Measurements from ENCODE around the gene TLCD4. TPM values are rescaled to one million over a fixed set of nuclear protein-coding genes. Genes with fewer than 3 reads are reported as not detected.

The TLCD4 gene
- total RNA-seq, 1 experiment from 2014 or later: not detected

DNA sequence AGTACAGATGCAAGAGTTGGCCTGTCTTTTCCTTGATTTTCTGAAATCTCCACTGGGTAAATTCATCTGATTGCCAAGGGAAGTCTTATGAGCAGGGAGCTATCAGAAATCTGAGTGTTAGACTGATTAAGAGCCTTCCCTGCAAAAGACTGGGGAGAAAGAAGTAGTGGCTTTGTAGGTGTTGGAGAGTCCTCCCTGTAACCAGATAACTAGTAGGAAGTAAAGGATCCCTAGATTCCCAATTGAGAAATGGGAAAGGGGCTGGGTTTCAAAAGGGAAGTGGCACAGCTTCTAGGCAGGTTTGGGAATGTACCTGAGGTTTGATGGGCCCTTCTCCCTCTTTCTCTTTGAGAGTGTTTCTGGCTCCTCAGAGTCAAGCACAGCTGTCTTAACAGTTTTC lies 2.1 kb downstream of the TLCD4 start:
- H4K20me1 ChIP-seq (ENCODE audit: insufficient read depth, low read depth, low read length): no peaks in the 10 kb centered on the region
- H2AFZ ChIP-seq (ENCODE audit: low read length): no peak overlapping the region
- no peaks in the 10 kb centered on the region for H3K9me3 ChIP-seq (ENCODE audit: low read length)
- no peak overlapping the region for H3K9ac ChIP-seq (ENCODE audit: low read length)
- H3K27me3 ChIP-seq (ENCODE audit: low read length): no peaks in the 10 kb centered on the region
- H3K4me1 ChIP-seq (ENCODE audit: low read length): no peaks in the 10 kb centered on the region; the same call in 1 of the 2 replicates
- no peaks in the 10 kb centered on the region for H3K79me2 ChIP-seq (ENCODE audit: low read length)
- H3K9me2 ChIP-seq (replicated peaks; ENCODE audit: insufficient read depth, low read length): no peaks in the 10 kb centered on the region
- H3K4me3 ChIP-seq (ENCODE audit: low read length): no peak overlapping the region
- H3K4me2 ChIP-seq (ENCODE audit: low read depth, low read length, poor library complexity, severe bottlenecking): no peak overlapping the region
- DNase-seq: no peak
- H3K27ac ChIP-seq (ENCODE audit: low read length): no peak overlapping the region
- H3K36me3 ChIP-seq (ENCODE audit: insufficient read depth, low read length): no peaks in the 10 kb centered on the region

DNA sequence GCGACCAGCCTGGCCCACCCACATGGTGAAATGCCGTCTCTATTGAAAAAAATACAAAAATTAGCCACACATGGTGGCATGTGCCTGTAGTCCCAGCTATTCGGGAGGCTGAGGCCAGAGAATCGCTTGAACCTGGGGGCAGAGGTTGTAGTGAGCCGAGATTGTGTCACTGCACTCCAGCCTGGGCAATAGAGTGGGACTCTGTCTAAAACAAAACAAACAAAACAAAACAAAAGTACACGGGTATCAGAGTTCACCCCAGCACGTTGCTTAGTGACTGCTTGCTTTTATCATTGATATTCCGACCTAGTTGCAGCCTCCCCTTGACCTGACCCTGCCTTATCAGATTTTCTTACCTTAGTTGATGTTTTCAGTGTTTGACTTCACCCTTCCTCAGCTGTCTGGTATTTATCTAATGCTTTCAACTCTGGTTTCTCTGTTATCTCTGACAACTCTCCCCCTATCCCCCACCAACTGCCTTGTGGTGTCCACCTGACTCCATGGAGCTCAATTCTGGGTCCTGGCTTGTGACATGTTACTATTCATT lies 5.1 kb downstream of the TLCD4 start:
- Histone ChIP-seq H3K79me2 (ENCODE audit: low read length) (no peaks in the 10 kb centered on the region), H3K9me3 (ENCODE audit: low read length) (no peaks in the 10 kb centered on the region), H3K36me3 (ENCODE audit: insufficient read depth, low read length) (no peaks in the 10 kb centered on the region), H3K27ac (ENCODE audit: low read length) (no peak overlapping the region), H3K9me2 (replicated peaks; ENCODE audit: insufficient read depth, low read length) (no peaks in the 10 kb centered on the region), H3K9ac (ENCODE audit: low read length) (no peak overlapping the region), H3K4me3 (ENCODE audit: low read length) (no peak overlapping the region), H3K4me2 (ENCODE audit: low read depth, low read length, poor library complexity, severe bottlenecking) (no peak overlapping the region), H3K27me3 (ENCODE audit: low read length) (no peaks in the 10 kb centered on the region), H2AFZ (ENCODE audit: low read length) (no peak overlapping the region), H3K4me1 (ENCODE audit: low read length) (no peaks in the 10 kb centered on the region), H4K20me1 (ENCODE audit: insufficient read depth, low read depth, low read length) (no peaks in the 10 kb centered on the region)
- DNase-seq: no peak

GRCh38 chr1:95124342-95124741 lies 7.2 kb downstream of the TLCD4 start:
- no peaks in the 10 kb centered on the region for H3K27me3 ChIP-seq (ENCODE audit: low read length)
- H2AFZ ChIP-seq (ENCODE audit: low read length): no peak overlapping the region
- no peaks in the 10 kb centered on the region for H3K9me3 ChIP-seq (ENCODE audit: low read length)
- H4K20me1 ChIP-seq (ENCODE audit: insufficient read depth, low read depth, low read length): no peaks in the 10 kb centered on the region
- H3K9me2 ChIP-seq (replicated peaks; ENCODE audit: insufficient read depth, low read length): no peaks in the 10 kb centered on the region
- no peak for DNase-seq
- H3K4me2 ChIP-seq (ENCODE audit: low read depth, low read length, poor library complexity, severe bottlenecking): no peak overlapping the region
- no peaks in the 10 kb centered on the region for H3K36me3 ChIP-seq (ENCODE audit: insufficient read depth, low read length)
- no peaks in the 10 kb centered on the region for H3K79me2 ChIP-seq (ENCODE audit: low read length)
- H3K27ac ChIP-seq (ENCODE audit: low read length): no peak overlapping the region
- H3K9ac ChIP-seq (ENCODE audit: low read length): no peak overlapping the region
- no peaks in the 10 kb centered on the region for H3K4me1 ChIP-seq (ENCODE audit: low read length)
- H3K4me3 ChIP-seq (ENCODE audit: low read length): no peak overlapping the region

DNA sequence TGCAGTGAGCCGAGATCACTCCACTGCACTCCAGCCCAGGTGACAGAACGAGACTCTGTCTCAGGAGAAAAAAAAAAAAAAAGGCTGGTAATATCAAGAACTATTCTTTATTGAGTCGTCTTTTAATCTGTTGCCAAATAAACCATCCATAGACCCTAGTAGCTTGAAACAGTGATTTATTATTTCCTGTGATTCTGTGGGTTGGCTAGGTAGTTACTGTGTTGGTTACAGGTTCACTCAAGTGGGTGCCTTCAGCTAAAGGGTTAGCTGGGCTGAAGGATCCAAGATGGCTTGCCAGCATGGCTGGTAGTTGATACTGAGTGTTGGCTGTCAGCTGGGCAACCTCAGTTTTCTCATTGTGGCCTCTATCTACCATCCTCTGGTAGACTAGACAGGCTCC lies 9.2 kb downstream of the TLCD4 start:
- H3K4me3 ChIP-seq (ENCODE audit: low read length): no peak overlapping the region
- DNase-seq: no peak
- no peaks in the 10 kb centered on the region for H3K4me1 ChIP-seq (ENCODE audit: low read length)
- H3K9me2 ChIP-seq (replicated peaks; ENCODE audit: insufficient read depth, low read length): no peaks in the 10 kb centered on the region
- H3K36me3 ChIP-seq (ENCODE audit: insufficient read depth, low read length): no peaks in the 10 kb centered on the region
- H3K27me3 ChIP-seq (ENCODE audit: low read length): no peaks in the 10 kb centered on the region
- H4K20me1 ChIP-seq (ENCODE audit: insufficient read depth, low read depth, low read length): no peaks in the 10 kb centered on the region
- H3K9me3 ChIP-seq (ENCODE audit: low read length): no peaks in the 10 kb centered on the region
- H2AFZ ChIP-seq (ENCODE audit: low read length): no peak overlapping the region
- H3K79me2 ChIP-seq (ENCODE audit: low read length): no peaks in the 10 kb centered on the region
- H3K9ac ChIP-seq (ENCODE audit: low read length): no peak overlapping the region
- no peak overlapping the region for H3K27ac ChIP-seq (ENCODE audit: low read length)
- no peak overlapping the region for H3K4me2 ChIP-seq (ENCODE audit: low read depth, low read length, poor library complexity, severe bottlenecking)

DNA sequence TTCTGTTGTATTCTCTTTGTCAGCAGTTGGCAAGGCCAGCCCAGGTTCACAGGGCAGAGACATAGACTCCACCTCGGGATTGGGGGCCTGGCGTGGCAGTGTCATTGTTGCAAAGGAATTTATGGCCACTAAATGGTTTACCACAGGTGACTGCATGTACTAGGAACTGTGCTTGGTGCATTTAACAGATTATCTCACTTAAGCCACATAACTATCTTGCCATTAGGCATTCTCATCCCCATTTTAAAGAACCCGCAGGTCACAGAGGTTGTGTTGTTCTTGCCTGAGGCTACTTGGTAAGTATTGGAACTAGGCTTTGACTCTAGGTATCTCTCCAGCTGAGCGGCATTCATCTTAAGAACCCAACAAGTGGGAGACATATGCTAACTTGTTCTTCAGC lies 9.7 kb downstream of the TLCD4 start:
- H4K20me1 ChIP-seq (ENCODE audit: insufficient read depth, low read depth, low read length): no peaks in the 10 kb centered on the region
- H3K79me2 ChIP-seq (ENCODE audit: low read length): no peaks in the 10 kb centered on the region
- no peaks in the 10 kb centered on the region for H3K9me3 ChIP-seq (ENCODE audit: low read length)
- H3K36me3 ChIP-seq (ENCODE audit: insufficient read depth, low read length): no peaks in the 10 kb centered on the region
- no peaks in the 10 kb centered on the region for H3K27me3 ChIP-seq (ENCODE audit: low read length)
- DNase-seq: no peak
- H2AFZ ChIP-seq (ENCODE audit: low read length): no peak overlapping the region
- H3K4me1 ChIP-seq (ENCODE audit: low read length): no peaks in the 10 kb centered on the region
- H3K4me3 ChIP-seq (ENCODE audit: low read length): no peak overlapping the region
- H3K27ac ChIP-seq (ENCODE audit: low read length): no peak overlapping the region
- H3K4me2 ChIP-seq (ENCODE audit: low read depth, low read length, poor library complexity, severe bottlenecking): no peak overlapping the region
- no peaks in the 10 kb centered on the region for H3K9me2 ChIP-seq (replicated peaks; ENCODE audit: insufficient read depth, low read length)
- H3K9ac ChIP-seq (ENCODE audit: low read length): no peak overlapping the region

GRCh38 chr1:95127380-95127779 lies 10.2 kb downstream of the TLCD4 start:
- Histone ChIP-seq H3K27ac (ENCODE audit: low read length) (no peak overlapping the region), H3K4me1 (ENCODE audit: low read length) (no peaks in the 10 kb centered on the region), H3K79me2 (ENCODE audit: low read length) (no peaks in the 10 kb centered on the region), H3K36me3 (ENCODE audit: insufficient read depth, low read length) (no peaks in the 10 kb centered on the region), H3K4me2 (ENCODE audit: low read depth, low read length, poor library complexity, severe bottlenecking) (no peak overlapping the region), H3K4me3 (ENCODE audit: low read length) (no peak overlapping the region), H3K9me2 (replicated peaks; ENCODE audit: insufficient read depth, low read length) (no peaks in the 10 kb centered on the region), H3K9ac (ENCODE audit: low read length) (no peak overlapping the region), H3K27me3 (ENCODE audit: low read length) (no peaks in the 10 kb centered on the region), H2AFZ (ENCODE audit: low read length) (no peak overlapping the region), H3K9me3 (ENCODE audit: low read length) (no peaks in the 10 kb centered on the region), H4K20me1 (ENCODE audit: insufficient read depth, low read depth, low read length) (no peaks in the 10 kb centered on the region)
- no peak for DNase-seq

DNA sequence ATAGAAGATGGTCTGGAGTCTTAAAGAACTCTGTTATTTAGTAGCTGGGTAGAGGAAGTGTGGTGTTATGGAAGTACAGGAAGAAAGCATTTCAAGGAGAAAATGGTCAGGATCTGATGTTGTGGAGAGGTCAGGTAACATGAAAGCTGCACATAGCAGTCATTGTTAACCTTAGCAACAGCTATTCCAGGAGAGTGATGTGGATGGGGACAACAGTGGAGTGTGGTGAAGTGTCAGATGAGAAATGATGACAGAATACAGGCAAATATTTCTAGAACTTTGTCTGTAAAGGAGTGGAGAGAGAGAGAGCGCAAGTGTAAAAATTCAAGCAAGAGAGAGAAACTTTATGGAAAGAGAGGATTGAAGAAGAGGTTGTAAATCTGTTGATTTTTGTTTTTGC lies 15.6 kb downstream of the TLCD4 start:
- Histone ChIP-seq H3K9me3 (ENCODE audit: low read length) (no peaks in the 10 kb centered on the region), H3K79me2 (ENCODE audit: low read length) (no peaks in the 10 kb centered on the region), H3K9ac (ENCODE audit: low read length) (no peak overlapping the region), H2AFZ (ENCODE audit: low read length) (no peak overlapping the region), H3K4me3 (ENCODE audit: low read length) (no peak overlapping the region), H3K36me3 (ENCODE audit: insufficient read depth, low read length) (no peaks in the 10 kb centered on the region), H3K4me2 (ENCODE audit: low read depth, low read length, poor library complexity, severe bottlenecking) (no peak overlapping the region), H4K20me1 (ENCODE audit: insufficient read depth, low read depth, low read length) (no peaks in the 10 kb centered on the region), H3K27ac (ENCODE audit: low read length) (no peak overlapping the region), H3K4me1 (ENCODE audit: low read length) (no peaks in the 10 kb centered on the region), H3K9me2 (replicated peaks; ENCODE audit: insufficient read depth, low read length) (no peaks in the 10 kb centered on the region), H3K27me3 (ENCODE audit: low read length) (no peaks in the 10 kb centered on the region)
- no peak for DNase-seq

DNA sequence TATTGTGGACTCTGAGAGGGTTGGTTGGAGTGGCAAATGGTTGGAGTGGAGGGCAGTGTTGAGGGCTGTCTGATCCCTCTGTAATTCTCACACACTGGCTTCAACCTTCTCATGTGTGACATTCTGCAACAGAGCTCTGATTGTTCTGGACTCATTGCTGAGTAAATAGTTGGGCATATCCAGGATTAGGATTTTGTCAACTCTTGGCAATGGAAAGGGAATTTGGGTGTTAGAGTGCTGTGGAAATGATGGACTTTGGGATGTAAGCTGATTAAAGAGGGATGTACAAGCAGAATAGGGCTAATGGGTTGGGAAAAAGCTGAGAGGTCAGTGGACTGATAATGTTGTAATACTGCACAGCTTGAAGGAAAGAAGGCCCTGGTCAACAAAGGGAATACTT lies 16.5 kb downstream of the TLCD4 start:
- no peaks in the 10 kb centered on the region for H3K4me1 ChIP-seq (ENCODE audit: low read length)
- no peak overlapping the region for H3K4me2 ChIP-seq (ENCODE audit: low read depth, low read length, poor library complexity, severe bottlenecking)
- H3K79me2 ChIP-seq (ENCODE audit: low read length): no peaks in the 10 kb centered on the region
- DNase-seq: no peak
- no peaks in the 10 kb centered on the region for H3K9me2 ChIP-seq (replicated peaks; ENCODE audit: insufficient read depth, low read length)
- no peak overlapping the region for H3K27ac ChIP-seq (ENCODE audit: low read length)
- no peaks in the 10 kb centered on the region for H3K27me3 ChIP-seq (ENCODE audit: low read length)
- H3K9ac ChIP-seq (ENCODE audit: low read length): no peak overlapping the region
- H2AFZ ChIP-seq (ENCODE audit: low read length): no peak overlapping the region
- H3K4me3 ChIP-seq (ENCODE audit: low read length): no peak overlapping the region
- H4K20me1 ChIP-seq (ENCODE audit: insufficient read depth, low read depth, low read length): no peaks in the 10 kb centered on the region
- H3K9me3 ChIP-seq (ENCODE audit: low read length): no peaks in the 10 kb centered on the region
- H3K36me3 ChIP-seq (ENCODE audit: insufficient read depth, low read length): no peaks in the 10 kb centered on the region

- DNase-seq: no peak
- Histone ChIP-seq H3K4me2 (ENCODE audit: low read depth, low read length, poor library complexity, severe bottlenecking) (no peak overlapping the region), H3K4me1 (ENCODE audit: low read length) (no peaks in the 10 kb centered on the region), H3K9me3 (ENCODE audit: low read length) (no peaks in the 10 kb centered on the region), H3K27ac (ENCODE audit: low read length) (no peak overlapping the region), H3K4me3 (ENCODE audit: low read length) (no peak overlapping the region), H3K79me2 (ENCODE audit: low read length) (no peaks in the 10 kb centered on the region), H2AFZ (ENCODE audit: low read length) (no peak overlapping the region), H3K27me3 (ENCODE audit: low read length) (no peaks in the 10 kb centered on the region), H3K36me3 (ENCODE audit: insufficient read depth, low read length) (no peaks in the 10 kb centered on the region), H4K20me1 (ENCODE audit: insufficient read depth, low read depth, low read length) (no peaks in the 10 kb centered on the region), H3K9me2 (replicated peaks; ENCODE audit: insufficient read depth, low read length) (no peaks in the 10 kb centered on the region), H3K9ac (ENCODE audit: low read length) (no peak overlapping the region)
These were observed 21.1 kb downstream of the TLCD4 start for GRCh38 chr1:95138223-95138622.
